ENCODE data around the gene ZNF436.

Gene ZNF436

GRCh38 chr1:23369335-23370013 lies at the start of gene ZNF436:
TSS of gene ZNF436 (minus strand) at chr1:23369836. CDS start at chr1:23368005, 1,831 bp downstream.
- peak; percentile 53 for DNase-seq (ENCODE audit: low read depth)

DNA sequence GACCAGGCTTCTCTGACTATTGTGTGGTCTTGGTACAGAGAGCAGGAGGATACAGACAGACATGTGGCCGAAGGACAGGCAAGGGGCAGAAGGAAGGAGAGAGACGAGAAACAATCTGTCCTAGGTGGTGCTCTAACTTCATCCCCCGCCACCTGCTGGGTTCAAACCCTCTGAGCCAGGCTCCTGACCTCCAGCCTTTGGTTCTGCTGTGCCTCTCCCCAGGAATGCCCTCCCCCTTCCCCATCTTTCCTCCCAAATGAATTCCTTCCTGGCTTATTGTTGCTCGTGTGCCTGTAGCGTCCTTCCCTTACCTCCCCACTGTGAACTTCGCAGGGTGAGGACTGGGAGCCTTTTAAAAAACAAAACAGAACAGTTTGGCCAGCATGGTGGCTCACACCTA lies 49.5 kb upstream of the ZNF436 start:
- DNase-seq (ENCODE audit: low read depth) = no peak

DNA sequence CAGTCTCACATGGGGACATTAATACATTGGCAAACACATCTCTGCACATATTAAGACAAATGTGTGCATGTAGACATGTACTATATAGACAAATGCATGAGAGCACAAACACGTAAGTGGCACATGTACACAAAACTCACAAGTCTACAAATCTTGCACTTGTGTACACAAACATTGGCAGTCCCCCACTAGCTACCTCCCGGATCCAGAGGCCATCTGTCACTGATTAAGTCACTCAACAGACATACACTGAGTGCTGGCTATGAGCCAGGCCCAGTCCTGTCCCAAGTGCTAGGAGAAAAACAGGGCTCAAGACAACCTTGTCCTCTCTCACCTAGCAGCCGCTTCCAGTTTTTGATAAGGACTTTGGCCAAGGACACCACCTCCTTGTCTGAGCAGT lies 47.9 kb upstream of the ZNF436 start:
- DNase-seq (ENCODE audit: low read depth) = no peak

DNA sequence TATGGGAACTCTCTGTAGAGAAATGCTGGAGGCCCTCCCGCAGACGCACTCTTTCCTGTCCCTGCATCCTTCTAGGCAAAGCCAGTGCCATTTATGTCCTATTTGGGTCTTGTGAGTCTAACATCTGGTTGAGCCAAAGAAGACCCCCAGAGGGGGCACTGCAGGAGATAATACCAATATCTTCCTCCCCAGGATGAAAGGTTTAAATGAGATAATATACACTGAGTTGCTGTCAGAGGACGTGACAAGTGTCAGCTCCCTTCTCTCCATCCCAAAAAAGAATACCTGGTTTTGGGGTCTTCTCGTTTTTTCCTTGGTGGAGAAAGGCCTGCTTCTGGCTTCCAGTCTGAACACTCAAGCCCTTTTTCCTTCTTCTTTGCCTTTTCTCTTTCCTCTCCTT lies 47.3 kb upstream of the ZNF436 start:
- DNase-seq (ENCODE audit: low read depth) = no peak

GRCh38 chr1:23408797-23409290 lies 39.2 kb upstream of the ZNF436 start:
- no peak for DNase-seq (ENCODE audit: low read depth)

GRCh38 chr1:23407016-23407630 lies 37.5 kb upstream of the ZNF436 start:
- DNase-seq (ENCODE audit: low read depth) = no peak

DNA sequence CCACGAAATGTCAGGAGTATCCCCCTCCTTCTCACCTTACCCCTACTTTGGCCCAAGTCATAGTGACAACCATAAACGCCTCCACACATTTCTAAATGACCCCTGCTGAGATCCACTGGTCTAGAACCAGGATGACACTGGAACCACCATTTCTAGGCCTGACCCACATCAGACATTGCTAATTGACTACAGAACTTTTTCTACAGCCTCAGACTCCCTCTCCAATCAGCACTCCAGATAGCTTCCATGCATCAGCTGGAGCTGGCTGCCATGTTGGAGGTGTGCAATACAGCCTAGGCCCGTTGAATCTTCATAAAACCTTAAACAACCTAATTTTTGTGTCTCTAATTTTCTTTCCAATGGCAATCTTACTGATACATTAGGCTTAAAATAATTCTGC lies 36.3 kb upstream of the ZNF436 start:
- no peak for DNase-seq (ENCODE audit: low read depth)

GRCh38 chr1:23403735-23404486 lies 34.3 kb upstream of the ZNF436 start:
- peak; percentile 45 for DNase-seq (ENCODE audit: low read depth)

- no peak for DNase-seq (ENCODE audit: low read depth)
Measured at GRCh38 chr1:23403355-23403734, 33.7 kb upstream of the ZNF436 start.

GRCh38 chr1:23403038-23403336 lies 33.4 kb upstream of the ZNF436 start:
- DNase-seq (ENCODE audit: low read depth) = no peak

GRCh38 chr1:23402286-23403037 lies 32.8 kb upstream of the ZNF436 start:
- DNase-seq (ENCODE audit: low read depth) = no peak

GRCh38 chr1:23401313-23401712 lies 31.7 kb upstream of the ZNF436 start:
- no peak for DNase-seq (ENCODE audit: low read depth)

- DNase-seq (ENCODE audit: low read depth) = no peak
Measured at GRCh38 chr1:23400324-23401114, 30.9 kb upstream of the ZNF436 start.

DNA sequence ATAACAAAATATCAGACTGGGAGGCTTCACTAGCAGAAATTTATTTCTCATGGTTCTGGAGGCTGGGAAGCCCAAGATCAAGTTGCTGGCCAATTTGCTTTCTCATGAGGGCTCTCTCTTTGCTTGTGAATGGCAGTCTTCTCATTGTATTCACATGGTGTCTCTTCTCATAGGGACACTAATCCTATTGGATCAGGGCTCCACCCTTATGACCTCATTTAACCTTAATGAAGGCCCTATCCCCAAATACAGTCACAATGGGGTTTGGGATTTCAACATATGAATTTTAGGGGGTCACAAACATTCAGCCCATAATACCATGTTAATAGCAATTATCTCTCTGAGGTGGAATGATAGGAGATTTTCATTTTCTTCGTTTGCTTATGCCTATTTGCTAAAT lies 29.6 kb upstream of the ZNF436 start:
- DNase-seq (ENCODE audit: low read depth) = no peak

DNA sequence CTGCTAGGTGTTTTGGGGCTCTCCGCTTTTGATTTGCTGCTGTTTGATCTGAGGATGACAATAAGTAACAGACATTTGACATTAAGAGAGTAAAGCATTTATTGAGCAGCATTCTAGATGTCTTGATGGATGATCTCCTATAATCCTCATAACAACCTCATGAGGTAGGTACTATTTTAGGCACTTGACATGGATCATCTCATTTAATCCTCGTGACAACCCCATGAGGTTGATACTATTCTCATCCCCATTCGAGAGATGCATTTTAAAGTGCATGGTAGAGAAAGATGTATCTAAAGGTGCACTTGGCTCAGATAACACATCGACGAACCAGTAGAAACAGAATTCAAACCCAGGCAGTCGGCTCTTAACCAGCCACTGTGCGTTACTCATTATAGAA lies 28.3 kb upstream of the ZNF436 start:
- DNase-seq (ENCODE audit: low read depth) = no peak

- no peak for DNase-seq (ENCODE audit: low read depth)
Measured at GRCh38 chr1:23396380-23396779, 26.7 kb upstream of the ZNF436 start.

- DNase-seq (ENCODE audit: low read depth) = no peak
Measured at GRCh38 chr1:23395849-23396248, 26.2 kb upstream of the ZNF436 start.

DNA sequence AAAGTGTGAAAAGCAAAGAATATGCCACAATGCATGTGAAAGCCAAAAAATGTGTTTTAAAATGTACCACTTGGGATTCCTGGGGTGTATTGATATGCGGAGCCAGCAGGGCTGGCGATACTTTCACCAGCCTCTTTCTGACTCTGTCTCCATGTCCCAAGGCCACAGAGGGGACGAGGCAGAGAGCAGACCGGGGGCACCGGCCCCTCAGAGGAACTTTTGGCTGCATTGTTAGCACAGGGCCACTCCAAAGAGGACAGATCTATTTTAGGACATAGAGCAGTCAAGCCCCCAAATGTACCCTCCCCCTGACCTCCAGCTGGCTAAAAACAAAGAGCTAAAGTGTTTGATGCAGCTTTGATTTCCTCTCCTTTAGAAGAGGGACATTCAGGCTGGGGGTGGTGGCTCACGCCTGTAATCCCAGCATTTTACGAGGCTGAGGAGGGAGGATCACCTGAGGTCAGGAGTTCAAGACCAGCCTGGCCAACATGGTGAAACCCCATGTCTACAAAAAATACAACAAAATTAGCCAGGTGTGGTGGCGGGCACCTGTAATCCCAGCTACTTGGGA lies 25.6 kb upstream of the ZNF436 start:
- no peak for DNase-seq (ENCODE audit: low read depth)

DNA sequence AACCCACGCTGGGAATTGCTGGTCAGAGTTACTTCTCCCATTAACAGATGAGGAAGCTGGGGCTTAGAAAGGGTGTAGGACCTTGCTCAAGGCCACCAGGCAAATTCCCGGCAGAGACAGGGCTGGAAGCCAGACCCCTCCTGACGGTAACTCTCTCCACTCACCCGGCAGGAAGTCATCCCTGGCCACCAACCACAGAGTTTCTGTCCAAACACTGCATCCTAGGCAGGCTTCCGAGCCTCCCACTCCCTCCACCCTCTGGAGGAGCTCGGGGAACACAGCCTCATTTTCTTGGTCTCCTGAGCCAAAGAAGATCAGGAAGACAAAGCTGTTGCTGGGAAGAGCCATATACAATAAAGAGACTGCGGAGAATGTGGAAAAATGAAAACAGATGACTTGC lies 25.0 kb upstream of the ZNF436 start:
- no peak for DNase-seq (ENCODE audit: low read depth)

DNA sequence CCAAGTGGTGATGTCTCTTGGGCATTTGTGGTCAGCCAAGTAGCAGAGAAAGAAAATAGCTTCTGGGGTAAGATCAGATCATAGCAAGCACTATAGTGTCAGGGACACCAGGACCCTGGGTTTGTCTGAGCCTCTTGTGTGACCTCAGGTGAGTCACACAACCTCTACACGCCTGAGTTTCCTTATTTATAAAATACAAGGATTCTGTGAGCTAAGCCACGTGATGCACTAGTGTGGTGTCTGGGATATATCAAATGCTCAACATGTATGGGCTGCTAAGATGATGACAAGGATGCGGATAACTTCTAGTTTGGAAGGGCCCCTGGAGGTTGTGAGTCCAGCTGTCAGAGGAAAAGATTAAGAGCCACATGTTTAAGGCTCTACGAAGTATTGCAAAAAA lies 24.5 kb upstream of the ZNF436 start:
- no peak for DNase-seq (ENCODE audit: low read depth)

DNA sequence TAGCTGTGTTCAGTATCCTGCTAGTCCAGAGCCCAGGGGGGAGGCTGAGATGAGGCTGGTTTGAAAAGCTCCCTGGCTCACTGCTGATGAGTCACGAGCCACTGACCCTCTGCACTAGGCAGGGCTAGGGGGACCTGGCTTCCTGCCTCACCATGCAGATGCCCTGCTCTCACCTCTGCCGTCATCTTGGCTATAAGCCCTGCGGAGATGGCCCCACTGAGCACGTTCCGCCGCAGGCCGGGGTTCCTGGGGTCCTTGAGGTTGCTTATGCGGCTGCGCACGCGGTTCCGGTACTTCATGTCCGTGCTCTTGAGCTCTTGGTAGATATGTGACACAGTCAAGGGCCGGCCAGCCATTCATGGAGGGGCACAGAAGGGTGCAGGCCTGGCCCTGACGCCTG lies 24.1 kb upstream of the ZNF436 start:
- DNase-seq (ENCODE audit: low read depth) = no peak

Data from CMK (cell line).